H9 (cell line): ENCODE measurements around the gene PPP1R26. TPM values are rescaled to one million over a fixed set of nuclear protein-coding genes. Genes with fewer than 3 reads are reported as not detected.

Source experiments
- DNase-seq: peaks from one replicate; pipeline ENCODE4 v3.0.0-alpha.2; 2017
- H2AFZ ChIP-seq: one replicate; pipeline ENCODE4 v1.6.1; 2013; ENCODE audit warnings: mild to moderate bottlenecking, low read length, control low read depth, moderate library complexity
- H2AK5ac ChIP-seq: 2 replicates; pipeline ENCODE4 v1.6.1; 2013; ENCODE audit warnings: low read length, control low read depth, mixed read lengths; ENCODE audit not compliant: insufficient read length
- H2BK120ac ChIP-seq: one replicate; pipeline ENCODE4 v1.6.1; 2013; ENCODE audit warnings: low read depth, mild to moderate bottlenecking, low read length, control low read depth, inconsistent platforms; ENCODE audit not compliant: poor library complexity, severe bottlenecking
- H2BK12ac ChIP-seq: 2 replicates; pipeline ENCODE4 v1.6.1; 2013; ENCODE audit warnings: low read length, control low read depth, mixed read lengths, low read depth; ENCODE audit not compliant: insufficient read length
- H2BK15ac ChIP-seq: 2 replicates; pipeline ENCODE4 v1.6.1; 2013; ENCODE audit warnings: low read depth, low read length, control low read depth
- H2BK20ac ChIP-seq: one replicate; pipeline ENCODE4 v1.6.1; 2013; ENCODE audit warnings: low read depth, mild to moderate bottlenecking, low read length, control low read depth, inconsistent platforms; ENCODE audit not compliant: poor library complexity, severe bottlenecking
- H2BK5ac ChIP-seq: 2 replicates; pipeline ENCODE4 v1.6.1; 2013; ENCODE audit warnings: low read length, control low read depth, mixed read lengths; ENCODE audit not compliant: insufficient read length
- H3K14ac ChIP-seq: 2 replicates; pipeline ENCODE4 v1.6.1; 2013; ENCODE audit warnings: low read length, control low read depth; ENCODE audit not compliant: insufficient read depth
- H3K18ac ChIP-seq: 2 replicates; pipeline ENCODE4 v1.6.1; 2013; ENCODE audit warnings: low read depth, mild to moderate bottlenecking, mixed read lengths, low read length, control low read depth; ENCODE audit not compliant: insufficient read length
- H3K23ac ChIP-seq: 2 replicates; pipeline ENCODE4 v1.6.1; 2013; ENCODE audit warnings: low read length, control low read depth, mixed read lengths, low read depth; ENCODE audit not compliant: insufficient read length
- H3K23me2 ChIP-seq: 2 replicates; pipeline ENCODE4 v1.6.1; 2013; ENCODE audit warnings: low read depth, mild to moderate bottlenecking, mixed read lengths, low read length, control low read depth; ENCODE audit not compliant: insufficient read length, poor library complexity, severe bottlenecking
- H3K27ac ChIP-seq: 2 replicates; pipeline ENCODE4 v1.5.1; 2013; ENCODE audit warnings: low read length, control low read depth, mixed read lengths, low read depth; ENCODE audit not compliant: insufficient read length
- H3K27me3 ChIP-seq: 2 replicates; pipeline ENCODE4 v1.6.1; 2013; ENCODE audit warnings: low read length, control low read depth, inconsistent platforms; ENCODE audit not compliant: insufficient read depth
- H3K4ac ChIP-seq: 2 replicates; pipeline ENCODE4 v1.6.1; 2013; ENCODE audit warnings: low read depth, mild to moderate bottlenecking, control low read depth, inconsistent platforms, low read length, moderate library complexity
- H3K4me1 ChIP-seq: 2 replicates; pipeline ENCODE4 v1.6.1; 2013; ENCODE audit warnings: low read length, control low read depth, inconsistent platforms; ENCODE audit not compliant: insufficient read depth
- H3K4me2 ChIP-seq: 2 replicates; pipeline ENCODE4 v1.6.1; 2013; ENCODE audit warnings: low read length, control low read depth, mixed read lengths; ENCODE audit not compliant: insufficient read length, insufficient read depth
- H3K56ac ChIP-seq: 2 replicates; pipeline ENCODE4 v1.6.1; 2013; ENCODE audit warnings: low read depth, mild to moderate bottlenecking, mixed read lengths, low read length, control low read depth; ENCODE audit not compliant: insufficient read length
- H3K79me1 ChIP-seq: 2 replicates; pipeline ENCODE4 v1.6.1; 2013; ENCODE audit warnings: low read depth, mild to moderate bottlenecking, moderate library complexity, low read length, control low read depth, inconsistent platforms; ENCODE audit not compliant: insufficient read depth, poor library complexity, severe bottlenecking
- H3K79me2 ChIP-seq: 2 replicates; pipeline ENCODE4 v1.6.1; 2013; ENCODE audit warnings: low read length, control low read depth, inconsistent platforms; ENCODE audit not compliant: insufficient read depth
- H3K9ac ChIP-seq: 2 replicates; pipeline ENCODE4 v1.6.1; 2013; ENCODE audit warnings: low read length, control low read depth, mixed read lengths; ENCODE audit not compliant: insufficient read length; ENCODE audit errors: extremely low read depth
- H3K9me3 ChIP-seq: one replicate; pipeline ENCODE4 v1.6.1; 2013; ENCODE audit warnings: low read depth, low read length, inconsistent platforms; ENCODE audit not compliant: control insufficient read depth
- H3T11ph ChIP-seq: one replicate; pipeline ENCODE4 v1.6.1; 2013; ENCODE audit warnings: mild to moderate bottlenecking, low read length, control low read depth, inconsistent platforms
- H4K20me1 ChIP-seq: one replicate; pipeline ENCODE4 v1.6.1; 2013; ENCODE audit not compliant: control insufficient read depth, insufficient read length, insufficient read depth
- H4K5ac ChIP-seq: 2 replicates; pipeline ENCODE4 v1.6.1; 2013; ENCODE audit warnings: low read depth, mild to moderate bottlenecking, mixed read lengths, low read length, control low read depth; ENCODE audit not compliant: insufficient read length
- H4K8ac ChIP-seq: replicated peaks from 2 replicates; pipeline ENCODE4 v1.6.1; 2013; ENCODE audit warnings: low read length, control low read depth, mixed read lengths, low read depth; ENCODE audit not compliant: insufficient read length
- H4K91ac ChIP-seq: 2 replicates; pipeline ENCODE4 v1.6.1; 2013; ENCODE audit warnings: low read depth, mild to moderate bottlenecking, moderate library complexity, mixed read lengths, low read length, control low read depth; ENCODE audit not compliant: insufficient read length
- H3K27ac Mint-ChIP-seq, 3 experiments: 2 replicates in 2 of 3; 3 replicates in 1 of 3; pipeline ENCODE4 v1.8.0; 2020 to 2021; ENCODE audit warnings: mixed read lengths in 3 of 3, mild to moderate bottlenecking in 1 of 3, moderate library complexity in 1 of 3
- H3K27me3 Mint-ChIP-seq: 2 replicates; pipeline ENCODE4 v1.8.0; 2021; ENCODE audit warnings: low read depth, mild to moderate bottlenecking, moderate library complexity, mixed read lengths
- H3K36me3 Mint-ChIP-seq, 3 experiments: 2 replicates in 2 of 3; 3 replicates in 1 of 3; pipeline ENCODE4 v1.8.0; 2020 to 2021; ENCODE audit warnings: low read depth in 3 of 3, mixed read lengths in 3 of 3; ENCODE audit not compliant: insufficient read depth in 1 of 3
- H3K4me1 Mint-ChIP-seq, 2 experiments: 2 replicates each; pipeline ENCODE4 v1.8.0; 2020; ENCODE audit warnings: mixed read lengths in 2 of 2
- H3K4me3 Mint-ChIP-seq, 2 experiments: 2 replicates in 1 of 2; 3 replicates in 1 of 2; pipeline ENCODE4 v1.8.0; 2020 to 2021; ENCODE audit warnings: mild to moderate bottlenecking in 2 of 2, mixed read lengths in 2 of 2, moderate library complexity in 1 of 2
- H3K9me3 Mint-ChIP-seq, 2 experiments: 2 replicates in 1 of 2; 3 replicates in 1 of 2; pipeline ENCODE4 v1.8.0; 2020; ENCODE audit warnings: mild to moderate bottlenecking in 2 of 2, mixed read lengths in 2 of 2, moderate library complexity in 1 of 2
- CTCF ChIP-seq: fragments of 200-600 bp; sonication (generic); conservative IDR thresholded peaks from 3 replicates; pipeline ENCODE4 v1.8.0; 2021; ENCODE audit warnings: antibody characterized with exemption, mild to moderate bottlenecking
- WGBS: extraction: QIAGEN DNeasy Blood & Tissue Kit; methylation state at CpG from one replicate; pipeline ENCODE4 v1.1.7; 2013; ENCODE audit warnings: missing lambda C conversion rate, low lambda C conversion rate, mixed read lengths; ENCODE audit not compliant: insufficient read length; ENCODE audit errors: extremely low coverage; 5-methylcytosine and 5-hydroxymethylcytosine counted together
- total RNA-seq: library from RNA; stranded (reverse); gene quantifications from 2 replicates; pipeline ENCODE4 v1.2.1, GENCODE V29; 2021

PPP1R26 gene
- total RNA-seq, 1 experiment from 2014 or later = 38.0 TPM

- Mint-ChIP-seq H3K9me3 (no peaks in the 10 kb centered on the region), H3K27ac (no peak overlapping the region), H3K4me3 (no peak overlapping the region), H3K36me3 (no peaks in the 10 kb centered on the region), H3K27me3 (peaks cover 20% of the 10 kb centered on the region), H3K4me1 (peaks cover 9 to 11% of the 10 kb centered on the region in 2 experiments; a peak in 3 of 4 replicates)
- Histone ChIP-seq H4K20me1 (no peaks in the 10 kb centered on the region), H3K27me3 (no peaks in the 10 kb centered on the region), H3T11ph (no peak overlapping the region), H2BK120ac (no peak overlapping the region), H3K9ac (no peak overlapping the region), H3K9me3 (no peaks in the 10 kb centered on the region), H3K79me1 (no peaks in the 10 kb centered on the region), H4K91ac (no peak overlapping the region), H2BK20ac (no peak overlapping the region), H3K4me2 (no peak overlapping the region), H2AFZ (no peak overlapping the region), H3K79me2 (no peaks in the 10 kb centered on the region), H2BK5ac (no peak overlapping the region), H3K14ac (no peak overlapping the region), H2AK5ac (no peak overlapping the region), H2BK15ac (no peak overlapping the region), H2BK12ac (no peak overlapping the region), H3K56ac (no peak overlapping the region), H4K8ac (no peak overlapping the region), H4K5ac (no peak overlapping the region), H3K4me1 (no peaks in the 10 kb centered on the region), H3K4ac (no peak overlapping the region), H3K23ac (no peak overlapping the region), H3K27ac (no peak overlapping the region), H3K23me2 (no peaks in the 10 kb centered on the region), H3K18ac (no peak overlapping the region)
- DNase-seq = no peak
- no CpG with 5 or more reads among the region's 8 CpGs for WGBS
- no peak for TF ChIP-seq CTCF
Observed at GRCh38 chr9:135536216-135536615, 56.6 kb downstream of the PPP1R26 start.

Other genes starting within 250 kb of the PPP1R26 start
- gene MRPS2, start 20.9 kb downstream of the PPP1R26 start, total RNA-seq = 81.0 and 84.2 TPM in 2 replicates
- gene LCN1, start 41.7 kb downstream of the PPP1R26 start, total RNA-seq = not detected in 2 replicates
- not detected in 2 replicates for gene OBP2A, start 66.3 kb downstream of the PPP1R26 start, total RNA-seq
- gene PAEP, start 82.0 kb downstream of the PPP1R26 start, total RNA-seq = not detected in 2 replicates
- gene GLT6D1, start 159.8 kb downstream of the PPP1R26 start, total RNA-seq = not detected in 2 replicates
- 0.52 and 0.72 TPM in 2 replicates for gene LCN9, start 183.5 kb downstream of the PPP1R26 start, total RNA-seq
- not detected in 2 replicates for gene SOHLH1, start 219.7 kb downstream of the PPP1R26 start, total RNA-seq
- gene KCNT1, start 222.4 kb downstream of the PPP1R26 start, total RNA-seq = 0.64 and 0.68 TPM in 2 replicates